HL-60 (cell line): ENCODE results near the gene COPS7A.

ENCODE experiments used
- DNase-seq, 2 experiments: peaks; one replicate each; pipeline ENCODE4 v3.0.0-alpha.2; 2010 to 2020; ENCODE audit warnings: low read depth in 1 of 2, low spot score in 1 of 2
- H3K27ac ChIP-seq: fragments of 250-450 bp; sonication (Bioruptor Pico); replicated peaks from 2 replicates; pipeline ENCODE4 v1.5.1; 2020; ENCODE audit warnings: mild to moderate bottlenecking, moderate library complexity
- H3K27me3 ChIP-seq: fragments of 250-450 bp; sonication (Bioruptor Pico); 2 replicates; pipeline ENCODE4 v1.5.1; 2021; ENCODE audit warnings: mild to moderate bottlenecking, moderate library complexity; ENCODE audit not compliant: insufficient read depth, poor library complexity, severe bottlenecking
- H3K4me3 ChIP-seq: replicated peaks from 2 replicates; pipeline ENCODE4 v1.5.1; 2011; ENCODE audit warnings: mild to moderate bottlenecking, control low read depth, low read length; ENCODE audit not compliant: insufficient read depth
- GABPA ChIP-seq: IDR thresholded peaks from 2 replicates; pipeline ENCODE4 v1.6.1; 2012; ENCODE audit warnings: low read depth
- POLR2AphosphoS5 ChIP-seq: IDR thresholded peaks from 2 replicates; pipeline ENCODE4 v1.6.1; 2012; ENCODE audit warnings: low read depth
- REST ChIP-seq: IDR thresholded peaks from 2 replicates; pipeline ENCODE4 v1.6.1; 2012; ENCODE audit warnings: low read depth; ENCODE audit not compliant: insufficient replicate concordance
- SPI1 ChIP-seq: IDR thresholded peaks from 2 replicates; pipeline ENCODE4 v1.6.1; 2012; ENCODE audit warnings: low read depth, mild to moderate bottlenecking, borderline replicate concordance
- TF ChIP-seq, protein P1 (sequence below): IDR thresholded peaks from one replicate; pipeline ENCODE4 v1.5.1; 2011; ENCODE audit warnings: low read length, control low read depth, inconsistent platforms; ENCODE audit not compliant: insufficient read depth

Gene COPS7A

GRCh38 chr12:6725350-6725749 lies 1.5 kb downstream of the COPS7A start:
- Histone ChIP-seq H3K27me3 (no peaks in the 10 kb centered on the region), H3K27ac (no peak overlapping the region; the same call in 1 of the 2 replicates), H3K4me3 (no peak overlapping the region)
- TF ChIP-seq SPI1 (no peak), REST (no peak), POLR2AphosphoS5 (no peak), GABPA (no peak)
- TF ChIP-seq, protein P1, sequence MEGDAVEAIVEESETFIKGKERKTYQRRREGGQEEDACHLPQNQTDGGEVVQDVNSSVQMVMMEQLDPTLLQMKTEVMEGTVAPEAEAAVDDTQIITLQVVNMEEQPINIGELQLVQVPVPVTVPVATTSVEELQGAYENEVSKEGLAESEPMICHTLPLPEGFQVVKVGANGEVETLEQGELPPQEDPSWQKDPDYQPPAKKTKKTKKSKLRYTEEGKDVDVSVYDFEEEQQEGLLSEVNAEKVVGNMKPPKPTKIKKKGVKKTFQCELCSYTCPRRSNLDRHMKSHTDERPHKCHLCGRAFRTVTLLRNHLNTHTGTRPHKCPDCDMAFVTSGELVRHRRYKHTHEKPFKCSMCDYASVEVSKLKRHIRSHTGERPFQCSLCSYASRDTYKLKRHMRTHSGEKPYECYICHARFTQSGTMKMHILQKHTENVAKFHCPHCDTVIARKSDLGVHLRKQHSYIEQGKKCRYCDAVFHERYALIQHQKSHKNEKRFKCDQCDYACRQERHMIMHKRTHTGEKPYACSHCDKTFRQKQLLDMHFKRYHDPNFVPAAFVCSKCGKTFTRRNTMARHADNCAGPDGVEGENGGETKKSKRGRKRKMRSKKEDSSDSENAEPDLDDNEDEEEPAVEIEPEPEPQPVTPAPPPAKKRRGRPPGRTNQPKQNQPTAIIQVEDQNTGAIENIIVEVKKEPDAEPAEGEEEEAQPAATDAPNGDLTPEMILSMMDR, result no peak
- no peak for DNase-seq

DNA sequence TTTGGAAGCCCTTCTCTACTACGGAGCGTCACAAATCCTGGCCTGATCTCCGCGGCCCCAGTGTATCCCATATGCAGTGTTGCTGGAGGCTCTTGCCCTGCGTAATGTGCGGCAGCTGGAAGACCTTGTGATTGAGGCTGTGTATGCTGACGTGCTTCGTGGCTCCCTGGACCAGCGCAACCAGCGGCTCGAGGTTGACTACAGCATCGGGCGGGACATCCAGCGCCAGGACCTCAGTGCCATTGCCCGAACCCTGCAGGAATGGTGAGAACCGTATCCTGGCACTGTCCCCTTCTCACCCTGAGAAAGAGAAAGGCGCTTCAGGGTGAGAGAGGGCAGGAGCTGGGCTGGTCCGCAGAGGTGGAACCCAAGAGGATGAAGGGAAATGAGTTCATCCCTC lies 5.3 kb downstream of the COPS7A start:
- TF ChIP-seq, protein P1, result no peak
- TF ChIP-seq SPI1 (no peak), GABPA (no peak), POLR2AphosphoS5 (no peak), REST (no peak)
- no peak for DNase-seq
- Histone ChIP-seq H3K4me3 (no peak overlapping the region), H3K27me3 (no peaks in the 10 kb centered on the region), H3K27ac (no peak overlapping the region)

DNA sequence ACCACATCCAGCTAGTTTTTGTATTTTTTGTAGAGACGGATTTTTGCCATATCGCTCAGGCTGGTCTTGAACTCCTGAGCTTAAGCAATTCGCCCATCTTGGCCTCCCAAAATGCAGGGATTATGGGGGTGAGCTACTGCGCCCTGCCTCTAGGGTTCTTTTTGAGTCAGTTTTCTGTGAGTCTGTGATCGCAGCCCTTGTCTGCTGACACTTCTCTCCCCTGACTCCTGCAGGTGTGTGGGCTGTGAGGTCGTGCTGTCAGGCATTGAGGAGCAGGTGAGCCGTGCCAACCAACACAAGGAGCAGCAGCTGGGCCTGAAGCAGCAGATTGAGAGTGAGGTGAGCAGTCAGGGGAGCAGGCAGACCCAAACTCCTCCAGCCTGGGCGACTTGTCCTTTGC lies 6.3 kb downstream of the COPS7A start:
- no peak overlapping the region for H3K4me3 ChIP-seq
- DNase-seq, result no peak
- H3K27me3 ChIP-seq, result no peaks in the 10 kb centered on the region
- TF ChIP-seq SPI1 (no peak), GABPA (no peak)
- TF ChIP-seq, protein P1, result no peak
- no peak overlapping the region for H3K27ac ChIP-seq

GRCh38 chr12:6734506-6735387 lies 10.9 kb downstream of the COPS7A start:
- no peak for DNase-seq
- Histone ChIP-seq H3K27me3 (no peaks in the 10 kb centered on the region), H3K4me3 (no peak overlapping the region), H3K27ac (no peak overlapping the region)
- TF ChIP-seq SPI1 (no peak), POLR2AphosphoS5 (no peak), REST (no peak), GABPA (no peak)
- TF ChIP-seq, protein P1, result no peak
